ENCODE measurements around the gene HSPB7. TPM values are rescaled to one million over a fixed set of nuclear protein-coding genes. Genes with fewer than 3 reads are reported as not detected.

The HSPB7 gene
- total RNA-seq, 6 experiments from 2014 or later, result 0.54 to 2.0 (median 1.2) TPM

DNA sequence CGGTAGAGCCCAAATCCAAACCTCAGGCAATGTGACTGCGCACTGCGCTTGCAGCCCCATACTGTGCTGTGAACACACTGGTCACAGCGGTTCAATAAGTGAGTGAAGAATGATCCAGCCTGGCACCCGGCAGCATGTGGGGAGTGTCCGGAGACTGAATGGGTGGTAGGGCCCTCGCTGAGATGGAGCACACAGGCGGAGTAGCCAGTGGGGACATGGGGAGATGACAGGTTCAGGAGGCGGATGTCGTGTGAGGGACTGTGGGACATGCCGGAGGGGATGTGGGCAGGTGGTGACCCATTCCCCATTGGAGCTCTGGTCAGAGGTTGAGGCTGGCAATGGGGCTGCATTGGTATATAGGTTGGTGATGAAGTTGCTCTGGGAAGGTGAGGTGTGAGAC is 8.2 kb downstream of the HSPB7 start:
- intact Hi-C loops (cut with DNase I), result loop anchor here (5.0 to 10.0 kb wide), 2 partner anchors 45 to 48 kb away; no protein-coding TSS in a partner anchor
- H3K27ac ChIP-seq, result no peak overlapping the region

DNA sequence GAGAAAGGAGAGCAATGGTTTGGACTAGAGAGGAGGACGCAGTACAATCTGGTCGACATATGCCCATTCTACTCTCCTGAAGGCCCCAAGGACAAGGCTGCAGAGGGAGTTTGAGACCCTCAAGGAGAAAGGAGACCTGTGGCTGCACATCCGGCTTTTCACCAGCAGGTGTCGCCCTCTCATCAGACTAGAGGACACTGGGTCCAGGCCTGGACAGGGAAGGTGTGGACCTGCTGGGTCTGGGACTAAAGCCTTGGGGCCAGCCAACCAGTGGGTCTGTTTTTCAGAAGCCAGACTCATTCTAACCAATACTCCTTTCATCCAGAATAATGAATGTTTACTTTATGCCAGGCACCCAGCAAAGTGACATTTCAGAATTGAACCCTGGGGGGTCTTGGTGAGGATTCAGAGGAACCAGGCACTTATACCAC is 8.8 kb downstream of the HSPB7 start:
- 0% methylated on average over 2 of the region's 4 CpGs for WGBS (ENCODE audit: insufficient coverage, low coverage, low lambda C conversion rate, missing lambda C conversion rate)
- DNase-seq, result peak; percentile 79 to 81 (median 80)
- no peaks in the 10 kb centered on the region for H3K9me3 ChIP-seq

More for the DNA sequence above, 8.2 kb downstream of the HSPB7 start:
- no peaks in the 10 kb centered on the region for H3K9me3 ChIP-seq
- H3K27me3 ChIP-seq, result no peaks in the 10 kb centered on the region
- WGBS (ENCODE audit: insufficient coverage, low coverage, low lambda C conversion rate, missing lambda C conversion rate), result 84% methylated on average over 11 of the region's 11 CpGs
- ATAC-seq (no peak), DNase-seq (peak in 1 of 3 donors; percentile 37)
- TF ChIP-seq, protein P1, sequence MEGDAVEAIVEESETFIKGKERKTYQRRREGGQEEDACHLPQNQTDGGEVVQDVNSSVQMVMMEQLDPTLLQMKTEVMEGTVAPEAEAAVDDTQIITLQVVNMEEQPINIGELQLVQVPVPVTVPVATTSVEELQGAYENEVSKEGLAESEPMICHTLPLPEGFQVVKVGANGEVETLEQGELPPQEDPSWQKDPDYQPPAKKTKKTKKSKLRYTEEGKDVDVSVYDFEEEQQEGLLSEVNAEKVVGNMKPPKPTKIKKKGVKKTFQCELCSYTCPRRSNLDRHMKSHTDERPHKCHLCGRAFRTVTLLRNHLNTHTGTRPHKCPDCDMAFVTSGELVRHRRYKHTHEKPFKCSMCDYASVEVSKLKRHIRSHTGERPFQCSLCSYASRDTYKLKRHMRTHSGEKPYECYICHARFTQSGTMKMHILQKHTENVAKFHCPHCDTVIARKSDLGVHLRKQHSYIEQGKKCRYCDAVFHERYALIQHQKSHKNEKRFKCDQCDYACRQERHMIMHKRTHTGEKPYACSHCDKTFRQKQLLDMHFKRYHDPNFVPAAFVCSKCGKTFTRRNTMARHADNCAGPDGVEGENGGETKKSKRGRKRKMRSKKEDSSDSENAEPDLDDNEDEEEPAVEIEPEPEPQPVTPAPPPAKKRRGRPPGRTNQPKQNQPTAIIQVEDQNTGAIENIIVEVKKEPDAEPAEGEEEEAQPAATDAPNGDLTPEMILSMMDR (IDR thresholded peaks at IDR 0.05), result no peak
- no peak for TF ChIP-seq POLR2A (IDR thresholded peaks at IDR 0.05)
- H3K4me1 ChIP-seq, result peaks cover 0 to 11% (median 2%) of the 10 kb centered on the region in 4 donors
- no peaks in the 10 kb centered on the region for H3K36me3 ChIP-seq
- no peak overlapping the region for H3K4me3 ChIP-seq

GRCh38 chr1:16007671-16008341 is 10.0 kb downstream of the HSPB7 start:
- Histone ChIP-seq H3K27me3 (no peaks in the 10 kb centered on the region), H3K36me3 (no peaks in the 10 kb centered on the region), H3K27ac (no peak overlapping the region), H3K9me3 (no peaks in the 10 kb centered on the region), H3K4me3 (no peak overlapping the region), H3K4me1 (peaks cover 0 to 6% (median 2%) of the 10 kb centered on the region in 4 donors)
- no peak for TF ChIP-seq POLR2A (IDR thresholded peaks at IDR 0.05)
- TF ChIP-seq, protein P1 (IDR thresholded peaks at IDR 0.05), result no peak
- WGBS (ENCODE audit: insufficient coverage, low coverage, low lambda C conversion rate, missing lambda C conversion rate), result 75% methylated on average over 4 of the region's 6 CpGs
- no peak for DNase-seq
- intact Hi-C loops (cut with DNase I), result loop anchor here (5.0 to 10.0 kb wide), 2 partner anchors 47 to 49 kb away; no protein-coding TSS in a partner anchor
- no peak for ATAC-seq

More for the DNA sequence above, 8.8 kb downstream of the HSPB7 start:
- Histone ChIP-seq H3K4me1 (peaks cover 0 to 11% (median 2%) of the 10 kb centered on the region in 4 donors), H3K4me3 (no peak overlapping the region), H3K36me3 (no peaks in the 10 kb centered on the region), H3K27ac (no peak overlapping the region), H3K27me3 (no peaks in the 10 kb centered on the region)
- intact Hi-C loops (cut with DNase I), result loop anchor here (5.0 to 10.0 kb wide), 2 partner anchors 46 to 48 kb away; no protein-coding TSS in a partner anchor
- no peak for TF ChIP-seq POLR2A (IDR thresholded peaks at IDR 0.05)
- TF ChIP-seq, protein P1 (IDR thresholded peaks at IDR 0.05), result peak; percentile 93 to 98 (median 97)
- ATAC-seq, result peak; percentile 63 to 76 (median 74)

DNA sequence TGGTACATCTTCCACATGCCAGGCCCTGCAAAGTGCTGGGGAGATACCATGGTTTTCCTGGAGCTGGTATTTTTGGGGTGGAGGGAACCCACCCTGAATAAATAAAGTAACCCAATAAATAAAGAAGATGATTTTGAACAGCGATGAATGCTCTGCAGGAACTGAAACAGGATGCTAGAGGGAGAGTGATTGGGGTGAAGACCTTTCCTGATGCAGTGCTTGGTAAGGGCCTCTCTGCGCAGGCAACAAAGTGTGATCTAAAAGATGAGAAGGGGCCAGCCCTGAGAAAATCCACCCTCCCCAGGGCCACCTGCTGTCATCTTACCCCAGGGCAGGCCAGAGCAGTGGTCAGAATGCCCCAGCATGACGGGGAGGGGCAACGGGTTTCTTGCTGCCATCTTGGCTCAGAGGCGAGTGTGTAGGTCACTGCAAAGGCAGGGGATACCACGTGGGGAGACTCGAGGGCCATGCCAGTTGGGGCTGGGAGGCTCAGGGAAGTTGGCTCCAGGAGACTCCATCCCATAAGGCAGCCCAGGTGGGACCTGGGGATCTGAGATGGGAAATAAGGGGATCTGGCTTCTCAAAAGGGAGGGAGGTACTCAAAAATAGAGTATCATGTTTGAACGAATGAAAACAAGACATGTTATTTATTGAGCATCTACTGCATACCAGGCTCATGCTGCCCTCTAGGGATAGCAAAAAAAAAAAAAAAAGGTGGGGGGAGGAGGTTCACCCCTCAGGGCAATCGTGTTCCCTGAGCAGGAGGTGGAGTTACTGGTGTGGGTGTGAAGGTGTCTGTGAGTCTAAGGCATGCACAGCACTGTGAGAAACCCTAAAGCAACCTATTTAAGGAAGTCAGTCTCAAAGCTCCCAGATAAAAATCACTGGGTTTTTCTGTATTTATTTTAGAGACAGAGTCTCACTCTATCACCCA is 11.0 kb downstream of the HSPB7 start:
- Histone ChIP-seq H3K36me3 (no peaks in the 10 kb centered on the region), H3K9me3 (no peaks in the 10 kb centered on the region), H3K4me1 (no peaks in the 10 kb centered on the region), H3K27ac (no peak overlapping the region), H3K4me3 (no peak overlapping the region), H3K27me3 (no peaks in the 10 kb centered on the region)
- no peak for TF ChIP-seq POLR2A (IDR thresholded peaks at IDR 0.05)
- TF ChIP-seq, protein P1 (IDR thresholded peaks at IDR 0.05), result peak in 1 of 4 donors; percentile 16
- WGBS (ENCODE audit: insufficient coverage, low coverage, low lambda C conversion rate, missing lambda C conversion rate), result 53% methylated on average over 6 of the region's 9 CpGs
- ATAC-seq, result no peak
- intact Hi-C loops (cut with DNase I), result loop anchor here (5.0 to 10.0 kb wide), 2 partner anchors 48 to 50 kb away; no protein-coding TSS in a partner anchor
- DNase-seq, result no peak
